ENCODE results near the gene FAM13A.

DNA sequence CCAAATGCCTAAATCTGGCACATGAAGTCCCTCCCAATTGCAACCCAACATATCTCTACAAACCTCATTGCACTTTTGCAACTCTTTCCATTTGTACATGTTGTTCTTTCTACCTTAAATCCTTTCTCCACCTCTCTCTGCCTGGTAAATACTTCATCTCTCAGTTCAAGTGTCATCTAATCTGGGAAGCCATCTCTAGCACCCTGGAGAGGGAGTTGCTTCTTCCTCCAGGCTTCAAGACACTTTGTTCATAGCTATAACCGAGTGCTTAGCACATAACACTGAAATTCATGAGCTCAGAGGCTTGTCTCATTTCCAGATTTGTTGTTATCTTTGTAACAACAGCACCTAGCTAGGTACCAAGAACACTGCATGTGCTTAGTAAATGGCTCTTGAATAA, 244.6 kb downstream of the FAM13A start:
- TF ChIP-seq CTCF (IDR thresholded peaks at IDR 0.05) (no peak), POLR2A (IDR thresholded peaks at IDR 0.05) (no peak)
